HCT116 (cell line): Measurements from ENCODE around the gene GLDC. TPM values are rescaled to one million over a fixed set of nuclear protein-coding genes. Genes with fewer than 3 reads are reported as not detected.

ENCODE experiments used
- ATAC-seq: fragments of 200-7000 bp; cut with Tn5 transposase; 2 replicates; pipeline ENCODE4 v1.9.1; 2020; ENCODE audit warnings: mild to moderate bottlenecking, moderate library complexity
- BruUV-seq: library from RNA; stranded (reverse); fragments of 400-500 nt; replicated peaks from 2 replicates; lab custom pipeline; 2021; lab: Mats Ljungman, UMichigan
- CTCF ChIA-PET: fragments of 300-600 bp; sonication (Branson Sonifier 250); formaldehyde crosslinking; loops from one replicate; lab custom pipeline; 2021; ENCODE audit warnings: antibody characterized with exemption; lab: Charles Lee
- POLR2A ChIA-PET: fragments of 300-600, 350-600 bp; sonication (Branson Sonifier 250); formaldehyde crosslinking; loops from one replicate; lab custom pipeline; 2021; ENCODE audit warnings: antibody characterized with exemption; lab: Charles Lee
- RAD21 ChIA-PET, 2 experiments: fragments of 300-600 bp; sonication (Branson Sonifier 250); formaldehyde crosslinking; loops; one replicate each; lab custom pipeline; 2023; ENCODE audit warnings: low total read pairs in 2 of 2; ENCODE audit not compliant: uncharacterized antibody in 2 of 2, unreplicated experiment in 2 of 2, low non-redundant PET in 1 of 2; lab: Charles Lee
- DNase-seq: peaks from one replicate; pipeline ENCODE4 v3.0.0-alpha.2; 2010; ENCODE audit warnings: low read depth, low spot score
- H2AFZ ChIP-seq: fragments of 200-600 bp; shearing (Covaris generic), sonication (generic); 2 replicates; pipeline ENCODE4 v1.6.1; 2017; ENCODE audit warnings: low read depth, mixed run types, mixed read lengths, antibody characterized with exemption, low read length; ENCODE audit not compliant: poor library complexity, severe bottlenecking
- H3K27ac ChIP-seq: 2 replicates; pipeline ENCODE4 v1.5.1; 2012; ENCODE audit warnings: low read depth, low read length
- H3K27me3 ChIP-seq: fragments of 200-600 bp; sonication (generic); 2 replicates; pipeline ENCODE4 v1.6.1; 2016; ENCODE audit warnings: mixed run types, low read length, mixed read lengths; ENCODE audit not compliant: insufficient read depth
- H3K36me3 ChIP-seq, 2 experiments: fragments of 200-500 bp in 1 of 2; fragments of 200-600 bp in 1 of 2; sonication (Bioruptor generic) in 1 of 2; sonication (generic) in 1 of 2; 2 replicates each; pipeline versions ENCODE4 v1.5.1 to v1.6.1; 2014 to 2016; ENCODE audit warnings: low read length in 2 of 2, inconsistent platforms in 1 of 2, mixed read lengths in 1 of 2, mixed run types in 1 of 2; ENCODE audit not compliant: insufficient read depth in 2 of 2, control insufficient read depth in 1 of 2
- H3K4me1 ChIP-seq, 2 experiments: fragments of 200-600 bp in 1 of 2; sonication (generic) in 1 of 2; 2 replicates each; pipeline versions ENCODE4 v1.5.1 to v1.6.1; 2012 to 2017; ENCODE audit warnings: low read length in 2 of 2, inconsistent platforms in 1 of 2, mild to moderate bottlenecking in 1 of 2, mixed read lengths in 1 of 2, mixed run types in 1 of 2, moderate library complexity in 1 of 2; ENCODE audit not compliant: insufficient read depth in 2 of 2, control insufficient read depth in 1 of 2
- H3K4me2 ChIP-seq: fragments of 200-600 bp; sonication (generic); 2 replicates; pipeline ENCODE4 v1.6.1; 2017; ENCODE audit warnings: mixed run types, low read length, mixed read lengths
- H3K4me3 ChIP-seq, 2 experiments: fragments of 200-600 bp in 1 of 2; sonication (generic) in 1 of 2; replicated peaks in 1 of 2; 2 replicates each; pipeline ENCODE4 v1.5.1; 2011 to 2016; ENCODE audit warnings: low read length in 2 of 2, control low read depth in 1 of 2, low read depth in 1 of 2, mild to moderate bottlenecking in 1 of 2, mixed read lengths in 1 of 2, mixed run types in 1 of 2
- H3K79me2 ChIP-seq: fragments of 200-600 bp; sonication (generic); 2 replicates; pipeline ENCODE4 v1.6.1; 2017; ENCODE audit warnings: mild to moderate bottlenecking, mixed run types, low read length, moderate library complexity, mixed read lengths; ENCODE audit not compliant: insufficient read depth
- H3K9ac ChIP-seq: fragments of 200-600 bp; sonication (generic); 2 replicates; pipeline ENCODE4 v1.6.1; 2016; ENCODE audit warnings: low read length, mixed read lengths
- H3K9me2 ChIP-seq: fragments of 200-600 bp; sonication (generic), shearing (Covaris generic); 2 replicates; pipeline ENCODE4 v1.6.1; 2017; ENCODE audit warnings: mixed run types, mild to moderate bottlenecking, moderate library complexity; ENCODE audit not compliant: insufficient read depth
- H3K9me3 ChIP-seq, 2 experiments: fragments of 200-500 bp in 1 of 2; fragments of 200-600 bp in 1 of 2; sonication (Bioruptor generic) in 1 of 2; sonication (generic) in 1 of 2; 2 replicates each; pipeline ENCODE4 v1.6.1; 2014 to 2017; ENCODE audit warnings: low read length in 2 of 2, mixed read lengths in 2 of 2, inconsistent platforms in 1 of 2, low read depth in 1 of 2, mild to moderate bottlenecking in 1 of 2, mixed run types in 1 of 2, moderate library complexity in 1 of 2; ENCODE audit not compliant: control insufficient read depth in 1 of 2, insufficient read depth in 1 of 2
- H4K20me1 ChIP-seq: fragments of 200-600 bp; sonication (generic), shearing (Covaris generic); 2 replicates; pipeline ENCODE4 v1.6.1; 2017; ENCODE audit warnings: mixed run types, mild to moderate bottlenecking, moderate library complexity; ENCODE audit not compliant: insufficient read depth
- CEBPB ChIP-seq: IDR thresholded peaks from 2 replicates; pipeline ENCODE4 v1.6.1; 2012; ENCODE audit warnings: low read depth
- CTCF ChIP-seq, 3 experiments: fragments of 200-600 bp in 1 of 3; sonication (generic) in 1 of 3; IDR thresholded peaks in 2 of 3; conservative IDR thresholded peaks in 1 of 3; 2 replicates each; pipeline ENCODE4 v1.5.1; 2012 to 2017; ENCODE audit warnings: low read depth in 2 of 3, low read length in 2 of 3, antibody characterized with exemption in 1 of 3, borderline replicate concordance in 1 of 3, control low read depth in 1 of 3, mild to moderate bottlenecking in 1 of 3, mixed read lengths in 1 of 3, mixed run types in 1 of 3, moderate library complexity in 1 of 3; ENCODE audit not compliant: insufficient read depth in 1 of 3
- EGR1 ChIP-seq: IDR thresholded peaks from 2 replicates; pipeline ENCODE4 v1.6.1; 2012; ENCODE audit warnings: low read depth
- FOSL1 ChIP-seq: IDR thresholded peaks from 2 replicates; pipeline ENCODE4 v1.6.1; 2012; ENCODE audit warnings: low read depth
- JUND ChIP-seq: IDR thresholded peaks from 2 replicates; pipeline ENCODE4 v1.6.1; 2012
- POLR2A ChIP-seq: IDR thresholded peaks from 2 replicates; pipeline ENCODE4 v1.7.0; 2011; ENCODE audit warnings: borderline replicate concordance; ENCODE audit not compliant: insufficient read depth, insufficient read length; ENCODE audit errors: extremely low read depth
- RAD21 ChIP-seq: IDR thresholded peaks from 2 replicates; pipeline ENCODE4 v1.6.1; 2012; ENCODE audit warnings: low read depth, mild to moderate bottlenecking
- TCF7L2 ChIP-seq: IDR thresholded peaks from 2 replicates; pipeline ENCODE4 v1.7.0; 2011; ENCODE audit warnings: borderline replicate concordance, inconsistent platforms; ENCODE audit not compliant: insufficient read depth, insufficient read length; ENCODE audit errors: extremely low read depth
- intact Hi-C: fragments of 100-400 bp; cut with micrococcal nuclease; formaldehyde crosslinking; loops from 2 replicates; pipeline ENCODE4 v1.10.0; 2022
- total RNA-seq: library from RNA; stranded (reverse); gene quantifications from one replicate; pipeline ENCODE4 v1.2.1, GENCODE V29; 2021; ENCODE audit not compliant: unreplicated experiment
- TF ChIP-seq, protein P1 (sequence below): IDR thresholded peaks from 2 replicates; pipeline ENCODE4 v1.6.1; 2012

Gene GLDC
- total RNA-seq, 1 experiment from 2014 or later, result 4.9 TPM

GRCh38 chr9:6557883-6558616 is 87.5 kb downstream of the GLDC start:
- TF ChIP-seq JUND (no peak), FOSL1 (no peak), EGR1 (no peak), CEBPB (no peak), POLR2A (no peak), TCF7L2 (no peak), RAD21 (no peak), CTCF (IDR thresholded peaks at IDR 0.05 in 2 of 3, conservative IDR thresholded peaks at IDR 0.05 in 1 of 3; ENCODE audit: borderline replicate concordance in 1 of 3, insufficient read depth in 1 of 3, low read depth in 2 of 3, low read length in 2 of 3) (no peak)
- TF ChIP-seq, protein P1, sequence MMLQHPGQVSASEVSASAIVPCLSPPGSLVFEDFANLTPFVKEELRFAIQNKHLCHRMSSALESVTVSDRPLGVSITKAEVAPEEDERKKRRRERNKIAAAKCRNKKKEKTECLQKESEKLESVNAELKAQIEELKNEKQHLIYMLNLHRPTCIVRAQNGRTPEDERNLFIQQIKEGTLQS, result no peak
- no peaks in the 10 kb centered on the region for H3K36me3 ChIP-seq
- H2AFZ ChIP-seq, result no peak overlapping the region
- H4K20me1 ChIP-seq, result no peaks in the 10 kb centered on the region
- ChIA-PET CTCF (no interaction called here), POLR2A (no interaction called here), RAD21 (no interaction called here)
- H3K9me2 ChIP-seq, result no peaks in the 10 kb centered on the region; the same call in 1 of the 2 replicates
- ATAC-seq (no peak), DNase-seq (no peak)
- peaks cover 0 to 5% of the 10 kb centered on the region in 2 experiments; a peak in 1 of 4 replicates for H3K4me1 ChIP-seq
- no peak overlapping the region for H3K27ac ChIP-seq
- intact Hi-C loops, result no loop called here
- no peaks in the 10 kb centered on the region for H3K79me2 ChIP-seq
- no peak overlapping the region for H3K4me2 ChIP-seq
- BruUV-seq, result no TSS peak
- no peak overlapping the region for H3K4me3 ChIP-seq
- H3K9ac ChIP-seq, result no peak overlapping the region
- no peaks in the 10 kb centered on the region for H3K27me3 ChIP-seq
- no peaks in the 10 kb centered on the region for H3K9me3 ChIP-seq
